ENCODE data around the gene ADAMTS10.
"Not testable (repeated sequence)": the region's sequence is repeated elsewhere in the genome, so short reads cannot be mapped to it uniquely, and the experiment has no call there.

The ADAMTS10 gene

GRCh38 chr19:8638078-8638619 is 27.6 kb upstream of the ADAMTS10 start:
- no peak for DNase-seq (ENCODE audit: extremely low read depth, low read depth)

GRCh38 chr19:8637070-8637469 is 26.6 kb upstream of the ADAMTS10 start:
- not testable (repeated sequence) for DNase-seq (ENCODE audit: extremely low read depth, low read depth)

More at GRCh38 chr19:8638078-8638619, 27.6 kb upstream of the ADAMTS10 start:
- TF ChIP-seq CTCF (IDR thresholded peaks at IDR 0.05; ENCODE audit: low read depth, low read length), result no peak

GRCh38 chr19:8635422-8635821 is 24.9 kb upstream of the ADAMTS10 start:
- TF ChIP-seq CTCF (IDR thresholded peaks at IDR 0.05; ENCODE audit: low read depth, low read length), result no peak
- no peak for DNase-seq (ENCODE audit: extremely low read depth, low read depth)

- no peak for DNase-seq (ENCODE audit: extremely low read depth, low read depth)
- no peak for TF ChIP-seq CTCF (IDR thresholded peaks at IDR 0.05; ENCODE audit: low read depth, low read length)
Measured at GRCh38 chr19:8631425-8631819, 20.9 kb upstream of the ADAMTS10 start.

- TF ChIP-seq CTCF (IDR thresholded peaks at IDR 0.05; ENCODE audit: low read depth, low read length), result no peak
- no peak for DNase-seq (ENCODE audit: extremely low read depth, low read depth)
Measured at GRCh38 chr19:8630796-8631424, 20.4 kb upstream of the ADAMTS10 start.

- TF ChIP-seq CTCF (IDR thresholded peaks at IDR 0.05; ENCODE audit: low read depth, low read length), result no peak
- DNase-seq (ENCODE audit: extremely low read depth, low read depth), result no peak
Measured at GRCh38 chr19:8629996-8630683, 19.6 kb upstream of the ADAMTS10 start, which contains the start of gene NFILZ. NFILZ (plus strand) TSS chr19:8630633; CDS start chr19:8676766, 46,133 bp downstream.

- TF ChIP-seq CTCF (IDR thresholded peaks at IDR 0.05; ENCODE audit: low read depth, low read length), result no peak
- DNase-seq (ENCODE audit: extremely low read depth, low read depth), result no peak
Measured at GRCh38 chr19:8629184-8629583, 18.7 kb upstream of the ADAMTS10 start.
